C1 segment of cervical spinal cord (tissue), 14 donors: Measurements from ENCODE around the gene CD6.

Source experiments
- DNase-seq, 14 donors: peaks; one replicate each; lab custom pipeline; 2025; lab: John Stamatoyannopoulos, UW

The CD6 gene

DNA sequence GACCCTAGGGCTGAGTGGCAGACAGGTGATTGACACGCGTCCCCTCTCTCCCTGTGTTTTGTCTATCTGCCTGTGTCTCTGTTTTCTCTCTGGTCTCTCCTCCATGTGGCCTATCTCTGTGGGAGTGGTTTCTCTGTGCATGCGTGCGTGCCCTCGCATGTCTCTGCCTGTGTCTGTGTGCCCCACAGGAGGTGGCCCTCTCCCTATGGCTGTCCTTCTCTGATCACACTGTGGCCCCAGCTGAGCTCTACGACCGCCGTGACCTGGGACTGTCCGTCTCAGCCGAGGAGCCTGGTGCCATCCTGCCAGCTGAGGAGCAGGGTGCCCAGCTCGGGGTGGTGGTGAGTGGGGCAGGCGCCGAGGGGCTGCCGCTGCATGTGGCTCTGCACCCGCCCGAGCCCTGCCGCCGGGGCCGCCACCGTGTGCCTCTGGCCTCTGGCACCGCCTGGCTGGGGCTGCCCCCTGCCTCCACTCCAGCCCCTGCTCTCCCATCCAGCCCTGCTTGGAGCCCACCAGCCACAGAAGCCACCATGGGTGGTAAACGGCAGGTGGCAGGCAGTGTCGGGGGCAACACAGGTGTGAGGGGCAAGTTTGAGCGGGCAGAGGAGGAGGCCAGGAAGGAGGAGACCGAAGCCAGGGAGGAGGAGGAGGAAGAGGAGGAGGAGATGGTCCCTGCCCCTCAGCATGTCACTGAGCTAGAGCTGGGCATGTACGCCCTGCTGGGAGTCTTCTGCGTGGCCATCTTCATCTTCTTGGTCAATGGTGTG is 35.6 kb upstream of the CD6 start:
- no peak for DNase-seq

DNA sequence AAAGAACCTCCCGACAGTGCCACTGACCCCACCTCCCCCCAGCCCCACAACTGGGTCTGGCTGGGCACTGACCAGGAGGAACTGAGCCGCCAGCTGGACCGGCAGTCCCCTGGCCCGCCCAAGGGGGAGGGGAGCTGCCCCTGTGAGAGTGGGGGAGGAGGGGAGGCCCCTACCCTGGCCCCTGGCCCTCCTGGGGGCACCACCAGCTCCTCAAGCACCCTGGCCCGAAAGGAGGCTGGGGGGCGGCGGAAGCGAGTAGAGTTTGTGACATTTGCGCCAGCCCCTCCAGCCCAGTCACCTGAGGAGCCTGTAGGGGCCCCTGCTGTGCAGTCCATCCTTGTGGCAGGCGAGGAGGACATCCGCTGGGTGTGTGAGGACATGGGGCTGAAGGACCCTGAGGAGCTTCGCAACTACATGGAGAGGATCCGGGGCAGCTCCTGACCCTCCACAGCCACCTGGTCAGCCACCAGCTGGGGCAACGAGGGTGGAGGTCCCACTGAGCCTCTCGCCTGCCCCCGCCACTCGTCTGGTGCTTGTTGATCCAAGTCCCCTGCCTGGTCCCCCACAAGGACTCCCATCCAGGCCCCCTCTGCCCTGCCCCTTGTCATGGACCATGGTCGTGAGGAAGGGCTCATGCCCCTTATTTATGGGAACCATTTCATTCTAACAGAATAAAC is 34.9 kb upstream of the CD6 start:
- no peak for DNase-seq

DNA sequence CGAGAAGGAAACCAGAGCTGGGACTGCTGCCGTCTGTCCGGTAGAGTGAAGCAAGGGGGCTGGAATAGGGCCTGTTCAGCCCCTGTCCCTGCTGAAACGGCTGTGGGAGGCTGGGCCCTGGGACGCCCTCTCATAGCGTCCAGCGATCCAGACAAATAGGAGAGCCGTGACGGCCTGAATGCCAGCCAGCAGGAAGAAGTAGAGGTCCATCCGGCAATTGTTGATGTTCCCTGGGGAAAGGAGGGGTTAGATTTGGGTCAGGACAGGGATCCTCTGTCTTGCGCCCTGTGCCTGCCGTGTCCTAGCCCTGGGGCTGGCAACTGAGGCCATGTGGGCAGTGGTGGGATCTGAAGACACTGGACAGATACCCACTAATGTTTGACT is 34.3 kb upstream of the CD6 start:
- DNase-seq = no peak

DNA sequence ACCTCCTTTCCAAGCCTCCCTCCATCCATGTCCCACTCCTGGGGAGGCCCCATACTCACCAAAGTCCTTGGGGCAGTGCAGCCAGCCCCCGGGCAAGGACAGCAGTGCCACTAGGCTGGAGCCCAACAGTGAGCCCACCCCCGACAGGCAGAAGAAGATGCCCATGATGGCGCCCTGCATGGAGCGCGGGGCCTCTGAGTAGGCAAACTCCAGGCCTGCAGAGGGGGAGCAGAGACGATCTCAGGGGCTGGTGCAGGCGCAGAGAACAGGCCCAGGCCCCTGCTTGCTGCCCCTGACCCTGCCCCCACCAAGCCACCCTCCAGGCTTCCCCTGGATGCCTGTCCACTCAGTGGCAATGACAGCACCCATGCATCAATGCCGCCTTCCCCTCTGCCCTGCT is 33.7 kb upstream of the CD6 start:
- DNase-seq = no peak

DNA sequence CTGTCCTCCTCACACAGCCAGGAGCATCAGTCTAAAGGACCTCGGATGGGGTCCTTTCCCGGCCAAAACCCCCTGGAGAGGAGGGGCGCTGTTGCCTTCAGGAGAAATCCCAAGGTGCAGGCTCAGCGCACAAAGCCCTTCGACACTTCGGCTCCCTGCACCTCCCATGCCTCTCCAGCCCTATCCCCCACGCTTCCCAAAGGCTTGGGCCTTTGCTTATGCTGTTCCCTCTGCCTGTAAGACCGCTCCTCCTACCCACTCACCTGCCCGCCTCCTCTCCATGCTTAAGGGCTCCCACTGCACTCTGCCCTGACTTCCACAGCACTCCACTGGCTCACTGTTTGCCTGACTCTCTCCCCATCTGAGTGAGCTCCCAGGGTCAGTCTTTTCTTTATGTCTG is 33.0 kb upstream of the CD6 start:
- no peak for DNase-seq

DNA sequence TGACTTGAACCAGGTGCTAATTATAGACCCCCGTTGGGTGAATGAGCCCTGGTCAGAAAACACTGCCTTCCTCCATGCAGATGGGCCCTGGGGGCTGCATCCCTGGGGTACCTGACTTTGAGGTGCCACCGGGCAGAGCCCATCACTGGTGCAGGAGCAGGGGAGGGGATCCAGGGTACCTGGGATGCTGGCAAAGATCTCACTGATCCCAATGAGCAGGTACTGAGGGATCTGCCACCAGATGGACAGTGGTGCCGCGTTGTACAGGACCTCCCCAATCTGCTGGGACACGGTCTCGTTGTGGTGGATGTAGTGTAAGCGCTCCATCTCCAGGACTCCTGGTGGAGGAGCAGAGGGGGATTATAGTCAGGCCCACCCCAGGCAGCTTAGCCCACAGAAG is 32.2 kb upstream of the CD6 start:
- no peak for DNase-seq

DNA sequence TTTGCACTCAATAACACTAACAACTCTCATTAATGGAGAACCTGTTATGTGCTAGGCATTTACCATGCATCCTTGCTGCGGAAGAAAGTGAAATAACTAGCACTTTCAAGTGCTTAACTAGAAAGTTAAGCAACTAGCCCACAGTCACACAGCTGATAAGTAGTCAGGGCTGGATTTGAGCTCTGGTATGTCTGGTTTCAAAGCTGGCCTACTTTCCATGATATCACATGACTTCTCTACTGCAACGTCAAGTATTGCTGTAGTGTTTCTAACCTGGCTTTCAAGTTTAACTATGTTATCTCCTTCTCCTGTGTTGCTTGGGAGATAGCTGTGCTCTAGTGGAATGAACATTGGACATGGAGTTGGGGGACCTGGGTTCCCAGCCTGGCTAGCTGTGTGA is 31.6 kb upstream of the CD6 start:
- DNase-seq = no peak

DNA sequence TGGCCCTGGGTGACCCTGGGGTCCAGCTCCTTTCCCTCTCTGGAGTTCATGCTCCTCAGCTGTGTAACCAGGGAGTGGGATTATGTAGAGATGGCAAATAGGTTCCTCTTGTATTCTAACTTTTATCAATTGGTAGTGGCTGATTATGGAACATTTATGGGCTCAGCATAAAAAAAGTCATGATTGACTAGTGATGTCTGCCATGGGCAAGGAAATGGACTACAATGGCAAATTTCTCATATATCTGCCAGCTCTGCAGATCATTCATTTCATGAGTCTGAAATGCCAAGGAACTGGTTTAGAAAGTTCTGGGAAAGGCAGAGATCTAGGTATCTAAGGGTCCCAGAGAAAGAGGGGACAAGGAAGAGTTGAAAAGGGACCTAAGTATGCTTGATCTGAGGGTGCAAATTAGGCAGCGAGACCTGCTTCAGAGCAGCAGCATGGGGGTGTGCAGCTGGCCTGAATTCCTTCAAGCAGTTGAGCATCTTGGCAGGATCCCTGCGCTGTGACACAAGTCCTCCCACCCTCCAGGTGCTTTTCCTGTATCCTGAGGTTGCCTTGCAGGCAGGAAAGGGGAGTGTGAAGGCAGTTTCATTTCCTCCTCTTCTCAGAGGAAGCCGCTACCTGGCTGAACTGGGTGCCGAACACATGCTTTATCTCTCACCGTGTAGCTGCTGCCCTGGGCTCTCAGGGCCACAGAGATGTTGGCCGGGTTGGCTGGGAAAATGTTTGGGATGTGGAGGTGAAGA is 29.9 kb upstream of the CD6 start:
- DNase-seq = no peak

DNA sequence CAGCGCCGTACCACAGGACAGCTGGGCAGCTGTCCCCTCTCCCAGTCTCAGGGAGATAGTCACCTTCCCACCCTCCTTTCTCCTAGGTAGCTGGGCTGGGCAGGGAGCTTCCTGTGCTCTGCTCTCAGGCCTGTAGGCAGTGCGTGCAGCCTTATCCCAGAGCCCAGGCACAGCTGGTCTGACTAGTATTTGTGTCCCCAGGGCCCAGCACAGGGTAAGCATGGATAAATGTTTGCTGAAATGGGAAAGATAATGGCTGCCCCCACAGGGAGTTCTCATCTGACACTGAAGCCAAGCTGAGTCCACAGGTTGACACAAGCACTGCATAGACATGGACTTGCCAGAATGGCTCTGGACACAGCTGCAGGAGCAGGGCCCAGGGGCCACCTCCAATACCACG is 29.3 kb upstream of the CD6 start:
- DNase-seq = no peak

DNA sequence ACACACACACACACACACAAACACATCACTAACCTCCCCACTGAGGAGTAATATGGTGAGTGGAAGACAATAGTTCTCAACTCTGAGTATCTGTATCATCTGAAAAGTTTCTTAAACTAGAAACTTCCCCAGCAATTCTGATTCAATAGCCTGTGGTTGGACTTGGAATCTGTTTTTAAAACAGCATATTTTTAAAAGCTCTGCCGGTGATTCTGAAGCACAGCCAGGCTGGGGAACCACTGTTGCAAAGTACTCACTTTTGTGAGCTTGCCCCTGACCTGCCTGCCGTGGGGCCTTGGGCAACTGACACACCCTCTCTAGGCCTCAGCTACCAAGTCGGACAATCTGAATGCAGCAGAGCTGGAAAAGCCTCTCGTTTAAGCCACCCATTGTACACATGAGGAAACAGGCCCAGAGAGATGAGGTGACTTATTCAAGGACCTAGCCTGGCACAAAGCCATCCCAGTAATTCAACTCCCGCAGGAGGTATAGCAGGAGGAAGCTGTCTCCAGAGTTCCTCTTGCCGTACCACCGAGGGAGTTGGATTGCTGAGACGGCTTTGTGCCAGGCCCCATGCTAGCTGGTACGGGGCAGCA is 28.4 kb upstream of the CD6 start:
- DNase-seq = no peak

DNA sequence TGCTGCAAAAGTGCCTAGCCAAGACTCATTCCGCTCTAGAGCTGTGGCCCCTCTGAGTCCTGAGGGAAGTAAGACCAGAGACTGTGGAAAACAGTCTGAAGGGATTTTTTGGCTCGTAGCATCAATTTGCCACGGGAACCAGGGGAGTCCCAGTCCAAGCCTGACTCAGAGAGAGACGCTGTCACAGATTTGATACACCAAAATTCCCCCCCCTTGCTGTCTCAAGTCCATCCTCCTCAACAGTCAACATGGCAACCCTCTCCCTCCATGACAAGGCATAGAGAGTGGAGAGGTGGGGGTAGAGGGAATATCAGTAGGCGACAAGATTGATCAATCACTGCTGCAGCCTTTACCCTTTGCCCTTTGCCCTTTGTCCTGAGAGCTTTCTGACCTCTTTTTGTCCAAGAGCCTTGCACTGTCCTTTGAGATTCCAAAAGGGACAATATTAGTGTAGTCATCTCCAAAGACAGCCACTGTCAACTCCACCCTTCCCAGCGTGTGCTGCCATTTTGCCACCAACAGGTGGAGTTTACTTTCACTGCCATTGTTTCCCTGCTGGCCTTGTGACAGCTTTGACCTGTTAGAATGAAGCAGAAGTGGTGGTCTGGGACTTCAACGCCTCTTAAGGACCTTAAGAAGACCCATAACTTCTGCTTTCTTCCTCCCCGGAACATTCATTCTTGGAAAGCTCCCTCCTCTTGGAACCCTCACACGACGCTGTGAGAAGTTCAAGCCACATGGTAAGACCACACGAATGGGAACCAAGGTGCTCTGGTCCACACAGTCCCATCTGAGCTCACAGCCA is 26.8 kb upstream of the CD6 start:
- DNase-seq = no peak

DNA sequence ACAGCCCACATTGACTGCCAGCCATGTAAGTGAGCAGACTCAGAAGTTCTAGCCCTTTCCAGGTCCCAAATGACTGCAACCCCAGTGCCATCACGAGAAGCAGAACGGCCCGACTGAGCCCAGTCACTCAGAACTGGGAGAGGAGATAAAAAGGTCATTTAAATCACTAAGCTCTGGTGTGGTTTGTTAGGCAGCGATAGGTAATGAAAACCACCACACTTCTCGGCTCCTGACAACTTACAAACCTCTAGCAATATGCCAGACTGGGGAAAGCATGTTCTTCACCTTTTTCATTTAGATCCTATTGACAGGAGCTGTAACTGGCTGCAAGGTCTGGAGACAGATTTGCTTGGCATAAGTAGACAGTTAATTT is 26.2 kb upstream of the CD6 start:
- no peak for DNase-seq

DNA sequence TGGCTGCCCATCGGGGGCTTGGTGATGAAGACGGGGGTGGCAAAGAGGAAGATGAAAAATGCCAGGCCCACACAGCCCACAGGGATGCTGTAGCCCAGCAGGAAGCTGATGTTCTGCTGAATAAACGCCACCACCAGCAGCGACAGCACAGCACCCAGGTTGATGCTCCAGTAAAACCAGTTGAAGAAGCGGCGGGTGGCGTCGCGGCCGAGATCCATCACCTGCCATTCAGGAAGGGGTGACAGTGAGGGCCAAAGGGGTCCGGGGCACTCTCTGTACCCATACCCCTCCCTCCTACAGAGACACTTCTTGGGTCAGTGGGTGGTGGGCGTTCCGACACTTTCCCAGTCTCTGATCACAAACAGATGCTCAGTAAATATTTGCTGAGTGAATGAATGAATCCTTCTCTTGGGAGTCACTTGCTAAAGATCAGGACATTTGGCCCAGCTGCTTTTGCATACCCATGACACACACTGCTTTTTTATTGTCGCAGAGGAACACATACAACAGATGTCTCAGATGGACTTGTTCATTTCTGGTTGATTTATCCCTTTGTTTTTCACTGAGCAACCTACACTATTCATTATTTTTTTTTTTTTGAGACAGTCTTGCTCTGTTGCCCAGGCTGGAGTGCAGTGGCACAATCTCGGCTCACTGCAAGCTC is 24.7 kb upstream of the CD6 start:
- DNase-seq = no peak

DNA sequence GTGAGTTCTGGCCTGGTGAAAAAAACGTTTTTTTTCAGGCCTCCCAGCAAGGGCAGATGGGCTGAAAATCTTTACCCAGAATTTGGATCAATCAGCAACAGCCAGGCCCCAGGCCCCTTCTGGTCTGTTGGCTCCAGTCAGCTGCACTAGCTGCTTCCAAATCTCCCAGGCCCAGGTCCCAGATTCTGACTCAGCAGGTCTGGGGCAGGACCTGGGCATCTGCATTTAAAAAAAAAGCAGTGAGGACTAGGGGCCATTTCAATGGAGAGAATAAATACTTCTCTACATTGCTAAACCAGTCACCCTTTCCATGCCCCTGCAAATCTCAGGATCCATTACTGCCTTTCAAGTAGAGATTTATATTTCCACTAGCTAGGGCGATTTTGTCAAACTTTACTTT is 23.8 kb upstream of the CD6 start:
- DNase-seq = peak in 7 of 14 donors; percentile 12 to 58 (median 31)

DNA sequence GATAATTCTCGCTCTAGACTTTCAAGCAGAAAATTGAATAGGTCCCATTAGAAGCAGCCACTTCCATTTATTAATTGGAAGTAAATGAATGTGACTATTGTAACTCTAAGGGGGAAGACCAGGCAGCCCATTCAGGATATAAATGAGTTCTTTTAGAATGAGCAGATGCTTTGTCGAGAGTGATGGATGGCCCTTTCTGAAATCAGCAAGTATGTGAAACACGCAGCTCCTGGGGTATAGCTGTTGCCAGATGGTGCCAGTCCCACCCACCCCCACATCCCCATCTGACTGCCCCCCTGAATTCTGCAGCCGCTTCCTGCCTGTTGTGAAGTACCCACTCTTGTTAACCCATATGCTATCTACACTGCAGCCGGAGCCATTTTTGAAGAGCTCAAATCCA is 23.2 kb upstream of the CD6 start:
- DNase-seq = no peak

DNA sequence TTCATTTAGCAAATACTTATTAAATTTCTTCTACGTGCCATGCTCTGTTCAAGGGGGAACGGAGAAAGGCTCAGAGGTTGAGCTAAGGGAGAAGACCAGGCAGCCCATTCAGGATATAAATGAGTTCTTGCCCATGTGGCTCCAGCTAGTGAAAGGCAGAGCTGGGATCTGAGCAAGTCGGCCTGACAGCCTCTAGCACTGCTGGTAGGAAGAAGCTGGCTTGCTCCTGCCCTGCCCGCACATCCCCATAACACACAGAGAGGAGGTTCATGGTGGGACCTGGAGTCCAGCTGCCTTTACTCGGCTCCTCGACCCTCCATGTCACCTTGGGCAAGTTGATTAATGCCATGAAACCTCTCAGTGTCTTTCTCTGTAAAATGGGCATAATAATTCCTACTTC is 21.5 kb upstream of the CD6 start:
- DNase-seq = no peak

DNA sequence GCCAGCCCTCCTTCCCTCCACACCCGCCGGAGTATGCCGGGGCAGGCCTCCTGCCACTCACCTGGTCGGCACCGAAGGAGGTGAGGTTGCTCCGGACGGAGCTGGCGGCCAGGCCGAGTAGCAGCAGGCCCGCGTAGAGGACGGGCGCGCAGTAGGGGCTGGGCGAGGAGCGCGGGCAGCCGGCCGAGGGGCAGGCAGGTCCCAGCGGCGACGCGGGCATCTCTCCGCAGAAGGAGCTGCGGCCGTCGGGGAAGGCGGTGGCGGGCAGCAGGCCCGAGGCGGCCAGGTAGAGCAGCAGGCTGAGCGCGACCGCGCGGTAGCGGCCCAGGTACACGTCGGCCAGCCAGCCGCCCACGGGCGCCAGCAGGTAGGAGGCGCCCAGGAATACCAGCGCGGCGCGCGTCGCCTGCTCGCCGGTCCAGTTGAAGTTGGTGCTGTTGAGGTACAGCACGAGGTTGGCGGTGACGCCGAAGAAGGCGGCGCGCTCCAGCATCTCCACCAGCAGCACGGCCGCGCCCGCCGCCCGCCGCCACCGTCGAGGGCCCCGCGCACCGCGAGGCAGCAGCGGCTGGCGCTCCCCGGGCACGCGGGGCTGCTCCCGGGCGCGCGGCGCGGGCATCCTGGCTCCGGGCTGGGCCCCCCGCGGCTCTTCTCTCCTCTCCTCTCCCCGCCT is 20.4 kb upstream of the CD6 start:
- no peak for DNase-seq

DNA sequence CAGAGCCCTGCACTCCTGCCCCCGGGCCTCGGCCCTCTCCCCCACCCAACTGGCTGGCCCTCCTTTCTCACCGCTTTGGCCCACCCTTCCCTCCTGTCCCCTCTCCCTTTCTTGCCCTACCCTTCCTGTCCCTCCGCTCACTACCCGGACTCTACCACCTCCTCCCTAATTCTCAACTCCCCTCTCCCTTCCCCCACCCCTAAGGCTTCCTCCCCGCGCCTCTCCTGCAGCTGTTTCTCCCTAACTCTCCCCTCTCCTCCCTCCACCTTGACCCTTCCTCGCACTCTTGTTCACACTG is 19.9 kb upstream of the CD6 start:
- no peak for DNase-seq

DNA sequence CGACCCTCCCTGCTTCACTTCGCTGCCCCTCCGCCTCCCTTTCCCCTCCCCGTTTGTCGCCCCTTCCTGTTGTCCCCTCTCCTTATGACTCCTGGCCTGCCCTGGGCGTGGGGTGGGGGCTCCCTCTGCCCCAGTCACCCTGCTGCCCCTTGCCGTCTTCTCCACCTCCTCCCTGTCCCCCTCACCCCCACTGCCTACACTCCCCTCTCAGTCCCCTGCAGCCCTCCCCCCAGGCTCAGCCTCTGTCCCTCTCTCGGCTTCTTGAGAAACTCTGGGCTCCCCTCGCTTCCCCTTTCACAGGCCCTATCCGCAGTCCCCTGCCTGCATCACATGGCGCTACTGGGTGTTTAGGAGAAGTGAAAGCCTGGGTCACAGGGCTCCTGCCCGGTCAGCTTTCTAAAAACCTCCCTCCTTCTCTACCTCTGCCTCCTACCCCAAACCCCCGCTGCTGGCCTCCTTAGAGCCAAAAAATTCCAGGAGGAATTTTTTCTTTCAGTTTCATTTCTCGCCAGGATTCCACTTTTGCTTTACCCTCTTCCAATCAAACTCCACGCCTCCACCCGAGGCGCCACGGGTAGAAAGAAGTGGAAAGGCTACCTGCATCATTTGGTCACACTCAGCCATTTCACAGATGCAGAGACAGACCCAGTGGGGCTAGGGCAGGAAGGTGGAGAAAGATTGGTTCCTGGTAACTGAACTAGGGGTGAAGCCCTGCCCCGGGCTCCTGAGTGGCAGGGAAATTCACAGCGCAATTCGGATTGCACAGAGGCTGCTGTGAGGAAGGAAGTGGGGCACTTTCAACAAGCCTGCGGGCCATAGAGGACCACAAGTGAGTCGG is 19.4 kb upstream of the CD6 start, which contains the start of gene SLC15A3:
SLC15A3 (minus strand) TSS at position 273 of the 838 bp plus-strand sequence. CDS start 625 bp downstream, outside the sequence.
- peak in 9 of 14 donors; percentile 20 to 67 (median 49) for DNase-seq

DNA sequence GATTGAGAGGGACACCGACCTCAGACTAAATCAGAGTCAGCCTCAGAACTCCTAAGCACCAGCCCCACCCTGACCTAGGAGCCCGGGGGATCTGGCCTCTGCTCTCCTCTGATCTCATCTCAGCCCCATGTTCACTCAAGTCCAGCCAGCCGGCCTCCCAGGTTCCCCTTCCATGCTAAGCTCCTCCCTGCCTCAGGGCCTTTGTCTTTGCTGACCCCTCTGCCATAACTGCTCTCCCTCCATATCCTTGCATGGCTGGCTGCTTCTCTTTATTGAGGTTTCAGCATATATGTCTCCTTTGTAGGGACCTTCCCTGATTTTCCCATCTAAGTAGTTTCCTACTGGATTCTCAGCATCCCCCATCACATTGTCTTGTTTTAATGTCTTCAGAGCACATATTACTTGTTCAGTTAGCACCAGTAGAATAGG is 18.7 kb upstream of the CD6 start:
- no peak for DNase-seq
